ENCODE results near the gene SUMF2.

The SUMF2 gene

GRCh38 chr7:56124981-56125380, 60.9 kb downstream of the SUMF2 start:
- no peak for DNase-seq (ENCODE audit: low read depth)
- H3K4me3 ChIP-seq (ENCODE audit: low read depth, low read length) = no peak overlapping the region
- no peak for TF ChIP-seq POLR2A (IDR thresholded peaks at IDR 0.05; ENCODE audit: extremely low read depth, insufficient read length)
- no peak for TF ChIP-seq MAX (IDR thresholded peaks at IDR 0.05; ENCODE audit: low read depth, low read length)
- TF ChIP-seq MYC (IDR thresholded peaks at IDR 0.05; ENCODE audit: low read depth, low read length) = no peak
- no peak for TF ChIP-seq CTCF (IDR thresholded peaks at IDR 0.05; ENCODE audit: low read depth, low read length)

GRCh38 chr7:56125831-56126230, 61.7 kb downstream of the SUMF2 start:
- TF ChIP-seq MAX (IDR thresholded peaks at IDR 0.05; ENCODE audit: low read depth, low read length) (no peak), CTCF (IDR thresholded peaks at IDR 0.05; ENCODE audit: low read depth, low read length) (no peak), POLR2A (IDR thresholded peaks at IDR 0.05; ENCODE audit: extremely low read depth, insufficient read length) (no peak), MYC (IDR thresholded peaks at IDR 0.05; ENCODE audit: low read depth, low read length) (no peak)
- H3K4me3 ChIP-seq (ENCODE audit: low read depth, low read length) = no peak overlapping the region
- DNase-seq (ENCODE audit: low read depth) = no peak

GRCh38 chr7:56127241-56127975, 63.3 kb downstream of the SUMF2 start:
- no peak for TF ChIP-seq CTCF (IDR thresholded peaks at IDR 0.05; ENCODE audit: low read depth, low read length)
- no peak for TF ChIP-seq POLR2A (IDR thresholded peaks at IDR 0.05; ENCODE audit: extremely low read depth, insufficient read length)
- no peak for TF ChIP-seq MYC (IDR thresholded peaks at IDR 0.05; ENCODE audit: low read depth, low read length)
- no peak for TF ChIP-seq MAX (IDR thresholded peaks at IDR 0.05; ENCODE audit: low read depth, low read length)
- H3K4me3 ChIP-seq (ENCODE audit: low read depth, low read length) = no peak overlapping the region
- DNase-seq (ENCODE audit: low read depth) = no peak

Data from NB4 (cell line).